ENCODE measurements around the gene ARMH4.

The ARMH4 gene

DNA sequence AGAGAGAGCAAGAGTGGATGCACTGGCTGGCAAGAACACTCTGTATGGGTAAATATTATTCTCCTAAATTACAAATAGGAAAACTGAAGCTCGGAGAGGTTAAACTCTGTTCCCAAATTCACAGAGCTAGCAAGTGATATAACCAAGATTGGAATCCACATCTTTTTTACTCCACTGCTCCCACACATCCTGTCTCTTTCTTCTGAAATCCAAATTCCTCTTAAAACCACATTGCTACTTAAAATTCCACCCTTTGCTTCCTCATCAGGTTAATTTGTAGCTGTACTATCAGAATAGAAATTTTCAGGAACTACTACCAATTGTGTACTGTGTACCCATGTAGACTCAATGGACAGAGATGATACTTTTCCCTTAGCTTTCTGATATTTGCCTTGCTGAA, 74.4 kb downstream of the ARMH4 start:
- H3K4me1 ChIP-seq: no peaks in the 10 kb centered on the region
- no peaks in the 10 kb centered on the region for H3K36me3 ChIP-seq (ENCODE audit: control insufficient read depth, insufficient read depth, low read length)
- no peak for TF ChIP-seq CTCF (IDR thresholded peaks at IDR 0.05)
- H3K27ac ChIP-seq: no peak overlapping the region
- no peaks in the 10 kb centered on the region for H3K27me3 ChIP-seq (ENCODE audit: control insufficient read depth, insufficient read depth, low read length)
- H3K4me3 ChIP-seq (ENCODE audit: low read depth, low read length): no peak overlapping the region
- H3K9me3 ChIP-seq (ENCODE audit: control insufficient read depth, low read length): no peaks in the 10 kb centered on the region
- no peak overlapping the region for H3K4me2 ChIP-seq (ENCODE audit: low read length)
- no peak overlapping the region for H2AFZ ChIP-seq
- H3K9ac ChIP-seq: no peak overlapping the region
- H3K79me2 ChIP-seq: no peaks in the 10 kb centered on the region

DNA sequence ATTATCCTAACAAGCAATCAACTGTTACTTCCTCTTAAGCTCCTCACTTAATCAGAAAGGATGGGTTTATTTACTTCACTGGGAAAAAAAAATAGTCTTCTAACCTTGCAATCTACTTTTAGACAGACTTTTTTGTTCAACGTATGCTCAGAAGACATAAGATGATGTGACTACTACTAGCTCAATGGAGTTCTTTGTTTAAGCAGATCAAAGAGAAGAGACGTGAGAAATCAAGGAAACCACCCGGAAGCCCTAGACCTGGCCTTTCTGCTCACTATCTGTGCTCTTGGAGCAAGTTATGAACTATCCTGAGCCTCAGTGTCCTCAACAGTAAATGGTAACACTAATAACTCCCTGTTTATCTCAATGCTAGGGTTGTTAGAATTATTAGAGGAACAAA, 78.5 kb downstream of the ARMH4 start:
- Histone ChIP-seq H3K36me3 (ENCODE audit: control insufficient read depth, insufficient read depth, low read length) (no peaks in the 10 kb centered on the region), H2AFZ (no peak overlapping the region), H3K9ac (no peak overlapping the region), H3K9me3 (ENCODE audit: control insufficient read depth, low read length) (no peaks in the 10 kb centered on the region), H3K4me3 (ENCODE audit: low read depth, low read length) (no peak overlapping the region), H3K79me2 (no peaks in the 10 kb centered on the region), H3K4me2 (ENCODE audit: low read length) (no peak overlapping the region), H3K27ac (no peak overlapping the region), H3K4me1 (no peaks in the 10 kb centered on the region), H3K27me3 (ENCODE audit: control insufficient read depth, insufficient read depth, low read length) (no peaks in the 10 kb centered on the region)
- TF ChIP-seq CTCF (IDR thresholded peaks at IDR 0.05): no peak

DNA sequence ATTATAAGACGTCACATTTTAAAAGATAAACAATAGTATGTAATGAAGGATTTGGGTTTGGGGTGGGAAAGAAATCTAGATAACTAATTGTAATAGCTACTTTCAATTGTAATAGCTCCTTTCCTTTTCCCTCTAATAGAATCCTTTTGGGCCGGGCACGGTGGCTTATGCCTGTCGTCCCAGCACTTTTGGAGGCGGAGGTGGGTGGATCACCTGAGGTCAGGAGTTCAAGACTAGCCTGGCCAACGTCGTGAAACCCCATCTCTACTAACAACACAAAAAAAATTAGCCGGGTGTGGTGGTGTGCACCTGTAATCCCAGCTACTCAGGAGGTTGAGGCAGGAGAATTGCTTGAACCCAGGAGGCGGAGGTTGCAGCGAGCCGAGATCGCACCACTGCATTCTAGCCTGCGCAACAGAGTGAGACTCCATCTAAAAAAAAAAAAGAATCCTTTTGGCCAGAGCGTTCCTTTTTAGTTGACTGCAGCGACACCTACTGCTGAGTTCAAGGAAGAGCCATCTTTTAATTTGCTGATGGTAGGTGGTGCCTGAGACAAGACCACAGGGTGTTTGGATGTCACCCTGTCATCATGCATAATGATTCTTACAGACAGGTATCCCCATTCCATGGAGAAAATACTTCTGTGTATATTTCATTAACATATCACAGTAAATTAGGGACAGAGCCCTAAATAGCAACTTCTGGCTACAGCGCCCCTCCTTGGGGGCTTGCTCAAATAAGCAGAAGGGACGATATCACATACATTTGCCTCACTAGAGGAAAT, 79.5 kb downstream of the ARMH4 start:
- Histone ChIP-seq H2AFZ (peak overlapping the region; percentile 69), H3K9ac (no peak overlapping the region), H3K79me2 (no peaks in the 10 kb centered on the region), H3K4me3 (ENCODE audit: low read depth, low read length) (no peak overlapping the region), H3K9me3 (ENCODE audit: control insufficient read depth, low read length) (no peaks in the 10 kb centered on the region), H3K4me1 (no peaks in the 10 kb centered on the region), H3K36me3 (ENCODE audit: control insufficient read depth, insufficient read depth, low read length) (no peaks in the 10 kb centered on the region), H3K27ac (no peak overlapping the region), H3K4me2 (ENCODE audit: low read length) (no peak overlapping the region), H3K27me3 (ENCODE audit: control insufficient read depth, insufficient read depth, low read length) (no peaks in the 10 kb centered on the region)
- peak; percentile 72 for TF ChIP-seq CTCF (IDR thresholded peaks at IDR 0.05)

GRCh38 chr14:58071341-58071740, 80.7 kb downstream of the ARMH4 start:
- Histone ChIP-seq H3K9me3 (ENCODE audit: control insufficient read depth, low read length) (no peaks in the 10 kb centered on the region), H3K27me3 (ENCODE audit: control insufficient read depth, insufficient read depth, low read length) (no peaks in the 10 kb centered on the region), H3K27ac (no peak overlapping the region), H3K36me3 (ENCODE audit: control insufficient read depth, insufficient read depth, low read length) (no peaks in the 10 kb centered on the region), H3K79me2 (no peaks in the 10 kb centered on the region), H2AFZ (no peak overlapping the region), H3K9ac (no peak overlapping the region), H3K4me1 (no peaks in the 10 kb centered on the region), H3K4me2 (ENCODE audit: low read length) (no peak overlapping the region), H3K4me3 (ENCODE audit: low read depth, low read length) (no peak overlapping the region)
- TF ChIP-seq CTCF (IDR thresholded peaks at IDR 0.05): no peak

GRCh38 chr14:58068306-58068705, 83.7 kb downstream of the ARMH4 start:
- H3K9me3 ChIP-seq (ENCODE audit: control insufficient read depth, low read length): no peaks in the 10 kb centered on the region
- H3K9ac ChIP-seq: no peak overlapping the region
- H3K79me2 ChIP-seq: no peaks in the 10 kb centered on the region

More at GRCh38 chr14:58068306-58068705, 83.7 kb downstream of the ARMH4 start:
- H3K4me3 ChIP-seq (ENCODE audit: low read depth, low read length): no peak overlapping the region
- H3K27me3 ChIP-seq (ENCODE audit: control insufficient read depth, insufficient read depth, low read length): no peaks in the 10 kb centered on the region
- TF ChIP-seq CTCF (IDR thresholded peaks at IDR 0.05): no peak
- no peaks in the 10 kb centered on the region for H3K36me3 ChIP-seq (ENCODE audit: control insufficient read depth, insufficient read depth, low read length)
- no peak overlapping the region for H3K27ac ChIP-seq
- no peak overlapping the region for H3K4me2 ChIP-seq (ENCODE audit: low read length)
- H3K4me1 ChIP-seq: no peaks in the 10 kb centered on the region
- H2AFZ ChIP-seq: no peak overlapping the region

Measured in parathyroid adenoma (tissue), 2 donors.